Left lobe of liver (tissue), 2 donors: ENCODE measurements around the gene SGCD. TPM values are rescaled to one million over a fixed set of nuclear protein-coding genes. Genes with fewer than 3 reads are reported as not detected.
A peak's percentile ranks its signal among the peaks of the same experiment; 100 is the strongest.

Experiments
- ATAC-seq: fragments of 200-7000 bp; cut with Tn5 transposase; one replicate; pipeline ENCODE4 v1.9.1; 2020; ENCODE audit warnings: mild to moderate bottlenecking, moderate library complexity
- DNase-seq: peaks from one replicate; pipeline ENCODE4 v3.0.0-alpha.2; 2020; ENCODE audit warnings: low spot score
- total RNA-seq: library from RNA; stranded (reverse); gene quantifications from one replicate; pipeline ENCODE4 v1.2.1, GENCODE V29; 2021
- donor health status: DM: no; HTN: no; CAD: no; lungs with moderate emphysema.
- donor health status: DM: no; HTN: yes; CAD: no.

SGCD gene
- total RNA-seq, 1 donor from 2014 or later = 0.28 TPM

DNA sequence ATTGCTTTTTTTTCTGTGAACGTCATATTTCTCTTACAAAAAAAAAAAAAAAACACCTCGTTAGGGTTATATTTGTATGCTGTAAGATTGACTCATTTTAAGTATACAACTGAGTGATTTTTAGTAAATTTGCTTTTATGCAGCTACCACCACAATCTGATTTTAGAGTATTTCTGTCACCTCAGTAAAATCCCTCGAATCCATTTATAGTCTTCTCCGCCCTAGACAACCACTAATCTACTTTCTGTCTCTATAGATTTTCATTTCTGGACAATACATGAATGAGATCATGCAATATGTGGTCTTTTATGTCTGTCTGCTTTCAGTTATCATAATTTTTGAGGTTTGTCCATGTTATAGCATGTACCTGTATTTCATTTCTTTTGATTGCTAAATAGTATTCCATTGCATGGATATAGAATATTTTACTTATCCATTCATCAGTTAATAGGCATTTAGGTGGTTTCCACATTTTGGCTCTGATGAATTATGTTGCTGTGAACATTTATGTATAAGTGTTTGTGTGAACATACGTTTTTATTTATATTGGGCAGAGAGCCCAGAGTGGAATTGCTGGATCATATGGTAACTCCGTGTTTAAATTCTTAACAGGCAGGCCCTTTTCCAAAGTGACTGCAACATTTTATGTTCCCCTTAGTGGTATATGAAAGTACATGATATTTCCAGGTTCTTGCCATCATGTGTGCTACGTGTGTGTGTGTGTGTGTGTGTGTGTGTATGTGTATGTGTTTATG lies 171.4 kb downstream of the SGCD start:
- ATAC-seq = no peak

DNA sequence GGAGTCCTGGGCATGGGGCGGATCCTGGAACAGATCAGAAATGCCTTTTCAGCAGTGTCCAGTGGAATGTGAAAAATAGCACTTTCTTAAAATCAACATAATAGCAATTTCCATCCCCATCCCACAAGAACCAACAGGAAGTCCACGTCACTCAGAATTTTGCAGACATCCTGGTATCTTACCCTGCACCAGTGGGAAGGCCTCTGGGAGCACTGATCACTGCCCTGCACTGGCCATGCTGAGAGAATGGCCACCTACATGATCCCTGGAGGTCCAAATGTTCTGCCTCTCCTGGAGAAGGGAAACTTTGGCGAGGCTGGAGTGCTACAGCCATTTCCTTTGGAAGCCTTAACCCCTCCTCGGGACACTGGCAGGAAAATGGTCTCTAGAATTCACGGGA lies 173.8 kb downstream of the SGCD start:
- DNase-seq = no peak
- ATAC-seq = no peak

More for the DNA sequence above, 171.4 kb downstream of the SGCD start:
- no peak for DNase-seq

DNA sequence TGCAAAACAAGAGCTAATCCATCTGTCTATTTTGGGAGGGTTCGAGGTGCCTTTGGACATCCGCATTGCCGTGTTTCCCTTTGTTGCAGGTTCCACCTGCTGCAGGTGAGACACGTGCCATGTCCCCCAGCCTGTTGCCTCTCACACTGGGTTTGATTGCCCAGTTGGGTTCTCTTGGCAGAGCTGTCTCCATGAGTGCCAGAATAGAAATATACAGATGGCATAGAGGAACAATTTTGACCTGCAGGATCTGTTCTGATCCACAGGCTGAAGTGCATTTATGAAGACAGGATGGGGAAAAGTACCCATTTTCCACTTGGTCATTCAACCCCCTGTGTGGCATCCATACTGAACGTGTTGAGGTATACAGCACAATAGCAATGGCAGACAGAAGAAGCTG lies 178.1 kb downstream of the SGCD start:
- ATAC-seq (no peak), DNase-seq (no peak)

DNA sequence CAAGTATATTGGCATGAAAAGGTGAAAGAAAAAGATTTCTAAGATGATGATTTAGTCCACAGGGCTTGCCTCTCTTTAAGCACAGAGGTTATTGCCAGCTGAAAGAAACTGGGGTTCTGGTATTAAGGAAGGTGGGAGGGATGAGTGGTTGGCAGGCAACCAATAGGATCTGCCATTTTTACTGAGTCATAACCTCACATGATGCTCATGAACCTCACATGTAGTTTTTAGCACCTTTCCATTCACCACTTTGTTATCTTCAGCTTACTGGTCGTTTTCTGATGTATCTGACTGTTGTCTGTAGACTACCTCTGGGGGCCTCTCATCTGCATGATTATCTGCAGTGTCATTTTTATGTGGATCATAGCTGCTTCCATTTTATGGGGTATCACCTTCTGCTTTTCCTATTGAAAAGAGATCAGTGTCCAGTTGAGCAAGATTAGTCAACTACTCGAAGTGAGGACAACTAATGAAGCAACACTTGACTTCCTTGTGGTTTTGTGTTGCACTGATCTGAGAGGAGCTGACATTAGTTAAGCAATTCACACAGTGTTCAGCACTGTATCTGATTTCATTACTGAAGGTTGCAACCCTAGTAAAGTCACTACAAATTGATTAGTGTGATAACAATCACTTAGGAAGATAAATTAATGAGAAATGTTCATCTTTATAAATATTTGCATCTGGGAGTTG lies 186.3 kb downstream of the SGCD start:
- ATAC-seq = no peak
- DNase-seq = no peak

DNA sequence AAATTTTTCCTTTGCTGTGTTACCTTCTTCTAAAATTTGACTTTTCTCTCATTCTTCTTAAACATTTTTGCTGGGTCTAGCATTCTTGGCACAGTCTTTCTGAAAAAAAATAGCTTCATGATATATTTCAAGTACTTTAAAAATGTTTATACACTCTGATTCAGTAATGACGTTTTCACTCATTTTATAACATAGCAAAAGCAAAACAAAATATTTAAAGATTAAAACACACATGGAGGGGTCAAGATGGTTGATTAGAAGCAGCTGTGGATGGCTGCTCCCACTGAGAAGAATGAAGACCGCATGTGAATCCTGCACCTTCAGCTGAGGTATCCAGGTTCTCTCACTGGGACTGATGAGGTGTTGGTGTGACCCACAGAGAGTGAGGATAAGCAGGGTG lies 188.2 kb downstream of the SGCD start:
- ATAC-seq (no peak), DNase-seq (no peak)

DNA sequence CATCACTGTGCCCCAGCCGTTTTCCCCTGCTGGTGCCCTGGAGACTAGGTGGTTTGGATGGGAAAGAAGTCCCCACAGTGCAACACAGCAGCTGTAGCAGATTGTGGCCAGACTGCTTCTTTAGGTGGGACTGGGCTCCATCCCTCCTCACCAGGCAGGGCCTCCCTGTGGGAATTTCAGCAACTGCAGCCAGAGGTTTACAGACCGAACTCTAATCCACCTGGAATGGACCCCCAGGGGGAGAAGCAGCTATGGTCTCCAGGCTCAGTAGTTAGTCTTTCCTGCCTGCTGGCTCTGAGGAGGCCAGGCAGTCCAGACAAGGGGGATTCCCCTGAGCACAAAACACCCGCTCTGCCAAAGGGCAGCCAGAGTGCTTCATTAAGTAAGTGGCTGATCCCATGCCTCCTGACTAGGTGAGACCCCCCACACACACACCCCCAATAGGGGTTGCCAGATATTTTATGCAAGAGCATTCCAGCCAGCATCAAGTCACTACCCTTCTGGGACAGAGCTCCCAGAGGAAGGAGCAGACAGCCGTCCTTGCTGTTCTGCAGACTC lies 188.9 kb downstream of the SGCD start:
- ATAC-seq = no peak
- DNase-seq = no peak

DNA sequence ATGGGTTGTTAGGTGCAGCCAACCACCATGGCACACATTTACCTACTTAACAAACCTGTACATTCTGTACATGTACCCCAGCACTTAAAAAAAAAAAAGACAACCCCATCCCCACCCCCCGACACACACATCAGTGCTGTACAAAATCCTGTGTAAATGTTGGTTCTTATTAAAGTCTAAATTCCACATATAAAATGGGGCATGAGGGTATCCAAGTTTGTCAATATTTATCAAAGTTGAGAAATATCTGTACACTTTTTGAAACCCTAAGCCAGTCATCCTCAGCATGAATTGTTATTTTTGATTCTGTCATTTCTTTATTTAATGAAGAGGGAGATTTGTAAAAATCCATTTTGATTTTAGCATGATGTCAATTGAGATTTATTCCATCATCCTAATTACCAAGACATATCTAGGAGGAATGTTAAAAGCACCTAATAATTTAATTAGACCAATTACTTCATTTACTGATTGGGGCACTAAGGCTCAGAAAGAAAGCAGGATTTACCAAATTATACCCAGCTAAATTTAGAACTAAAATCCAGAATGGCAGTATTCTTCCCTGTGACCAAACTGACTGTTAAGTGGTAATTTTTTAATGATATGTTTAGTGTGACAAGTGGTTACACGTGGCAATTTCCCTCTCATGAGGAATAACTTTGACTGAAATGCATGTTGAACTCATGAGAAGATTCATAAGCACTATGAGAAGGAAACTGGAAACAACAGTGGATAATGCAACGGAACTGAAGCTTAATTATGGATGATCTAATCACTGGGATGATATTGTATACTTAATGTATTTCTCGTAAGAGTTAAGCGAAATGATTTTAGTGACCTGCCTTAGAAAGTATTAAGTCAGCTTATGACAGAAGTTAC lies 195.9 kb downstream of the SGCD start:
- DNase-seq (no peak), ATAC-seq (peak; percentile 85)

DNA sequence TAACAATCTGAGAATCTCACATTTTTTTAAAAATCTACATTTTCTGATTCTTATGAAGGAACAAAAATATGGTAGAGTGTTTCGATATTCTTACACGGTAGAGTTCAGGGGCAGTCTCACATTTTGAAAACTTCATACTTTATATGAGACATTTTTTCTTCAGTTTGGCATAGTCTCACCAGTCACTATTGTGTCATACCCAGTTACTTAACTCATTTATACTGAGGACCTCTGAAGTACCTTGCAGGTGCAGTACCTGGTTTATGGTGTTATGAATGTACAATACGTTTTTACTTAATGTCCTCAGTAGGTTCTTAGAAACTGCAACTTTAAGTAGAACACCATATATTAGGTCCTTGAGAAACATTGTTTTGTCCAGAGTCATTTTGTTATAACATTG lies 196.6 kb downstream of the SGCD start:
- ATAC-seq = peak; percentile 62
- no peak for DNase-seq

DNA sequence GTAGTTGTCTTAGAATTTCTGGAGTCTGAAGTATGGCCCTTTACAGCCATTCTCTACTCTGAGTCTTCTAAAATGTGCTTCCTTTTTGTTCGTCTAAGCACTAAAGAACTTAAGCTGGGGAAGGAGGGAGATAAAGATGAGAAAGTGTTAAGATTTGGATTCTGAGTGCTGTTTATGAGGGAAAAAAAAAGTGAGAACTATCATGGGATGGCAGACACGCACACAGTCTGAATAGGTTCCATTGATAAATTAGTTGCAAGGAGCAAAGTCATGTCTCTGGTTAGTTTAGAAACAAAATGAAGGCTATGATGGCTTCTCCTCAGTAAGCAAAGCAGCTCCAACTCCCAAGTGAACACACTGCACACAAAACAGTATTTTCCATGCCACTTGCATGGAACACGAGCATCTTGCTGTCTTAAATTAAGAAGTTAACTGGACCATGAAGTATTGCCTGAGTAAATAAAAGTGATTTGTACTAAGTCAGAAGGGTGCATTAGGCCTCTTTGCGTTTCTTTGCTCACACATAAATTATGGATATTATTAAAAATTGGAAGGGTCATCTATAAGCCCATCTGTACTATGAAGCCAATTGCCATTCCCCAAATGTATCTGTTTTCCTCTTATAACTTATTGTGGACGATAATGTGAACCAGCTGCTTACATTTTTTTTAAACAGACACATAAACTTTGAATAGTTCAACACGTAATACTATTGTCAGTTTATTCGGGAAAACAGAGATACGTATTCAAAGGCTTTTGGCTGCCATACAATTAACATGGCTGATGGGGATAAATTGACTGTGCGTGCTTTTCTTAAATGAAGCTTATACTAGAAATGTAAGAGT lies 199.3 kb downstream of the SGCD start:
- no peak for ATAC-seq
- DNase-seq = no peak

DNA sequence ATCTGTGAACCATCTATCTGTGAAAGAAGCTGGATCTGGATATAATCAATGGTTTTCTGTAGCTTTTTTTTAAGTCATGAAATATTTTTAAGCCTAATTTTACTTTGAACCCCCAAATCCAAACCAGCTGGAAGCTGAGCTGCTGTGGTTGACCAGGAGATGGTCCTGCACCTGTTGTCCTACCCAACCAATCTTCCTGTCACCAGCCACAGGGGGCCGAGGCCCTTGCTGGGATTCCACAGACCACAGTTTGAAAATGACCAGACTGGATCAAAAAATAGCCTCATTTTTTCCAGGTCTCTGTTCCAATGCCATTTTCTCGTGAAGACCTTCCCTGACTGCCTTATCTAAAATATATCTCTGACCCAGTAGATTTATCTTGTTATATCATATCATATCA lies 200.6 kb downstream of the SGCD start:
- ATAC-seq = no peak
- DNase-seq = no peak

DNA sequence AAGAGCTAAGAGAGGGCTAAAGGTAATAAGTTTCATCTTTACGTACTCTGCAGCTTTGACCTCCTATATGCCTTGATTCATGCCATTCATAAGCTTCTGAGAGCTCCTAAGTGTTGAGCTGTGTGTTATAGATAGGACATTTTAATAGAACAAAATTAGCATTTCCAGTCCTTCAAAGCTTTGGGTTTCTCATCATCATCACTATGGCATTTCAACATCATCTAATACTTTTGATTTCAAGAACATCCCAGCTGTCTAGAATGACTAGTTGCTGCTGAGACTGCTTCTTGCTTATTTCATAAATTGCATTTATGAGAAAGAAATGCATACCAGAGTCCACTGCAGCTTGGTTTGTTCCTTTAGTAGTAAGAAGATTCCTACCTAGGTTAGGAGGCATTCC lies 201.7 kb downstream of the SGCD start:
- ATAC-seq (no peak), DNase-seq (no peak)

DNA sequence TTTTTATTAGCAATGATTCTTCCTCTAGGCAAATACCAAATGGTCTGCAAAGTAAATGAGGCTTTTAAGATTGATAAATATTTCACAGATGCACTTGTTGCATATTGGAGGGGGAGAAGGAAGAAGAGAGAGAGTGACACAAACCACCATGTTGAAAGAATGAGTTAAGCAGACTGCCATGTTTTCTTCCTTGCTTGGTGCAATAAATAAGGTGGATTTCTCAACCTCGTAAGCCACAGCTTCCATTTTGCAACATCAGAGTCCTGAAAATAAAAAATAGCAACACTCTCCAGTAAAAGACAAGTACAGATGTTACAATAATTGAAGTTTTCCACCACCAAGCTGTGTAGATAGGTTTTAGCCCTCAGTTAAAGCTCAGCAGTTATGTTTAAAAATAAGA lies 202.9 kb downstream of the SGCD start:
- DNase-seq = no peak
- no peak for ATAC-seq

DNA sequence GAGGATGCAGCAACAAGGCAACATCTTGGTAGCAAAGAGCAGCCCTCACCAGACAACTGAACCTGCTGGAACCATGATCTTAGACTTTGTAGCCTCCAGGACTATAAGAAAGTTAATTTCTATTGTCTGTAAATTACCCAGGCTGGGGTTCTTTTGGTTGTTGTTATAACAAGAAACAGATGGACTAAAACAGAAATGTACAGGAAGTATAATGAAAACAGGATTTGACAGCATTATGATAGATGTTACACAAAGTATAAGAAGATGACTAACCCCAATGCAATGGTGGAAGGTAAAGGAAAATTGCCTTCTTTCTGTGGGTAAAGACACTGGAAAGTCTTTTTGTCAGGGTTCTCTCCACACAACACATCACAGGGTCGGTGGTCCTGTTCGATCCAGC lies 204.2 kb downstream of the SGCD start:
- ATAC-seq = no peak

DNA sequence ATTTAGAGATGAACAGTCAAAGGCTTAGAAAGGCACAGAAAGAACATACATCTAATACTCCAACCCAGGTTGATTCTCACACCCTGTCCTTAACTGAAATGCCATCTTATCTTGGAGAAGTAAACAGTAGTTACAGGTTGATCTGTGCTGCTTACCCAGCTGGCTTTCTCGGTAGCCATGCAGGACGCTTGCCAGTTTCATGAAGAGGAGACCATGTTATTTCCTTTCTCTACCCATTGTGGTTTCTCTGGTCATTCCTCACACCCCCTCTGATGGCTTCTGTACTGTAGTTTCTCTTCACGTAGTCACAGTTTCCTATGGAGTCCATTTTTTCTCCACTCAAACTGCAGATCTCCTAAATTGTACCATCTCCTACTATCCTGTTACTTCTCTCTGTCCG lies 206.0 kb downstream of the SGCD start:
- no peak for ATAC-seq

More for the DNA sequence above, 204.2 kb downstream of the SGCD start:
- no peak for DNase-seq

DNA sequence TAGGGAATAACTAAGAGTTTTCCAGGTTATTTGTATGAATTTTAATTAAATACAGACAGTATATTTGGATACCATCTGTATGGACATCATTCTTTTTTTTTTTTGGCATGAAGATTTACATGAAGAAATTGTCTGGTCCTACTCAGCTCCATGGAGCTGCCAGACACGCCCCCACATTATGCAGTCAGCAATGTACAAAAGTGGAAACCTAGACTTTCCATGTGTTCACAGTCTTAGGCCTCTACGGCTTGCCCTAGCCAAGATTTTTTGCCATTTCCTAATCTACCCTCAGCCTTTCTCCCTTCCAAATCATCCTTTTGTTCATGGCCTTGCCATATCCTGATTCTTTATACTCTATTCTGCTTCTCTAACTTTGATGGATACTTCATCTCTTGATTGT lies 207.1 kb downstream of the SGCD start:
- no peak for ATAC-seq
- no peak for DNase-seq

More for the DNA sequence above, 206.0 kb downstream of the SGCD start:
- DNase-seq = no peak

DNA sequence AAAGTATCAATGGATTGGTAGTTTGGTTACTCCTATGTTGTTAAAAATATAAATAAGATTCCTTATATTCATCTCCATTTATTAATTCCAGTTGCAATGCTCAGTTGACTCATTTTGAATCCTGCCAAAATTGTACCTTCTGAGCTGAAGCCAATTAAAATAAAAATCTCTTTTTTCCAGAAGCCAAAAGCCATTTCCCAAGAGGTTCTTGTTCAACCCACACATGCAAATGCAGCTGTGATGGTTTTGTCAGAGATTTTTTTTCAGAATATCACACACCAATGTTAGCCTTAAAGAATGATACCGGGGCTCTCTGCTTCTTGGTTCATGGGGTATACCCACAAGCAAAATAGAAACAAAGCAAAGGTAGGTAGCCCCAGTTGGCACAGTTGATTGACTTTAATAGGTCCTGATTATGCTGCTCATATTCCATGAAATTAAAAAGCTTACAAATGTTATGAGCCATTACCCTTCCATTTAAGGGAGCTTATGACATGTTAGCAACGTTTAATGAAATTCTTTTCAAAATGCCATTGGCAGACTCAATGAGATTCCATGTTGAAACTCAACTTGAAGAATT lies 208.0 kb downstream of the SGCD start:
- DNase-seq (no peak), ATAC-seq (no peak)

DNA sequence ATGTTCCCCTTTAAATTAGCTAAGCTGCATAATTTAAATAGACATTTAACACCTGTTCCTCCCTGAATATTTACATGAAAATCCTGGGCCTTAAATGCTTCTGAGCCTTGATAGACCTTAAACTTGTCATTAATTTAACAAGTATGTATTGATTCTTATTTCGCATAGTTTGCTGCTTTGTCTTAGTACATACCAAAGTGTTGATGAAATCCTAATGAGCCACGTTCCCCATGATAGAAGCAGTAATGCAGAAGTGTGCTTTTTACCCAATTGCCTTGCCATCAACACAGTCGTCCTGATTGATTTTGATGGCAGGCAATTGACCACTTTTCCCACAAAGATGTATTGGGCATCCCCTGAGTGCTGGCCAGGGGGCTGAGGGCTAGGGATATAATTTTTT lies 213.5 kb downstream of the SGCD start:
- DNase-seq (no peak), ATAC-seq (no peak)

DNA sequence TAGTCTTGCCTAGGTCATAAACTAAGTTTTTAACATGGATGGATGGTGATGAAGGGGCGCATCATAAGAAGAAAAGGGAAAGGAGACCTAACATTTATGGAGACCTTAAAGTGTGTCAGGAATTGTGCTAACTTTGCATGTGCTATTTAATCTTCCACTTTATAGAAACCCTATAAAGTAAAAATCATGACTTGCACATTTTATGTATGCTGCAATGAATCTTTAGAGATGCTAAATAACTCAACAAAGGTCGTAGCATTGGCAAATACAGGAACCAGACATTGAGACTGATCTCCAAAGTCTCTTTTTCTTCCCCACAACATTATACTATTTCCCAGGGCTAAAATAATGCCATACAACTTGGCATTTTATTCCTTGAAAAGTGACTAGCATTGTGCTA lies 214.6 kb downstream of the SGCD start:
- ATAC-seq = no peak
- DNase-seq = no peak

DNA sequence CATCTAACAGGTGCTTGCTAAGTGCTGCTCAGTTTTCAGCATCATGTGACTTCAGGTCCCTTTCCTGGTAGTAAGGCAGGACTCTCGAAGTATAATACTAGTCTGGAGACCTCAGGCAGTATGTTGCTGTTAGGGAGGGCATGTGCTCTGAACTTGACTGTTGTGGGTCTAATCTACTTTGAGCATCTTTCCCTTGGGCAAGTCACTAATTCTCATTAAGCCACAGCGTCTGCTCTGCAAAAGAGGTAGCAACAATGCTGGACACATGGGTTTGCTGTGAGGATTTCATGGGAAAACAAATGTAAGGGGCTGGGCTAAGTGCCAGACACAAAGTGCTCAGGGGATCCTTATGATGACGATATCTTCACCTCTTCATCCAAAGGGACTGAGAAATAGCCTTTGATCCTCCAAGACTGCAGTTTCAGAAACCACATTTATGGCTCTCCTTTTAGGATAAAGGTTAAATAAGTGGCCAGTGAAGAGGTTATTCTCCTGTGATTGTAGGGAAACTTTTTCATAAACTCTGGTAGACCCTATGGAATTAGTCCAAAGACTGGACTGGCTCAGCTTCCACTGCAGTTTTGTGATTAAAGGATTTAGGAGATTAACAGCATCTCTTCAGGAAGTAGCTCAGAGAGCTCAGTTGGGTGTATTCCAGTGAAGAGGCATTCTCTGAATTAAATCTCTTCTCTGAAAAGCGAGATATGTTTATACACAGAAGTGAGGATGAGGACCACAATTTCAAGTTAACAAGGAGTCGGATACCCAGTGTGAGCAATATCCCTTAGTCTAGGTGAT lies 216.6 kb downstream of the SGCD start:
- ATAC-seq = no peak
- DNase-seq = no peak
